ENCODE results near the gene KDM5A. TPM values are rescaled to one million over a fixed set of nuclear protein-coding genes. Genes with fewer than 3 reads are reported as not detected.

The KDM5A gene
- polyA plus RNA-seq, 2 of the 4 experiments (the other 2 are of a cell fraction): 18.8 to 42.6 TPM

GRCh38 chr12:414859-415258 is 25.7 kb upstream of the KDM5A start (continued):
- TF ChIP-seq ZFP36 (IDR thresholded peaks at IDR 0.05; ENCODE audit: borderline replicate concordance, partially characterized antibody) (no peak), HOXA7 (CRISPR knock-in tag; IDR thresholded peaks at IDR 0.05) (no peak), KDM5A (IDR thresholded peaks at IDR 0.05) (no peak), EHF (CRISPR knock-in tag; IDR thresholded peaks at IDR 0.05) (no peak), NFE2L2 (conservative IDR thresholded peaks at IDR 0.05; ENCODE audit: low read length) (no peak), FOSL2 (IDR thresholded peaks at IDR 0.05) (no peak), FOSL2 (CRISPR knock-in tag; IDR thresholded peaks at IDR 0.05) (no peak)

- peak overlapping the region; percentile 60 to 78 for H3K27ac ChIP-seq
- ChIA-PET POLR2A (interaction anchor here (2.3 kb wide), 1 partner anchor 12 kb away, joined by 19 read pairs; the partner anchor contains the start of gene KDM5A), CTCF (interaction anchor here (0.7 to 2.5 kb wide), 10 partner anchors 9 to 145 kb away, joined by 3 to 16 read pairs (median 7); partner anchors contain the start of gene KDM5A)
- no peak for FAIRE-seq
- DNase-seq (ENCODE audit: low read depth in 1 of 2, low spot score in 1 of 2): peak in 1 of 2 experiments; percentile 48
- ATAC-seq: peak in 1 of 2 experiments; percentile 50; a peak in 4 of 6 replicates
- peak overlapping the region; percentile 72 for H3K4me3 ChIP-seq
- 2% methylated on average over 8 of the region's 8 CpGs for WGBS (ENCODE audit: missing lambda C conversion rate)
- H3K4me2 ChIP-seq: peak overlapping the region; percentile 74
- H3K4me1 ChIP-seq: peaks cover 22% of the 10 kb centered on the region
- peak; percentile 29; the same call in 1 of the 3 replicates for TF ChIP-seq CTCF (IDR thresholded peaks at IDR 0.05)
- TF ChIP-seq RAD21 (conservative IDR thresholded peaks at IDR 0.05 in 1 of 2, IDR thresholded peaks at IDR 0.05 in 1 of 2): peak in 1 of 2 experiments; percentile 29; a peak in 1 of 5 replicates
- TF ChIP-seq USF2 (IDR thresholded peaks at IDR 0.05): peak; percentile 55; the same call in 1 of the 2 replicates
- no peak for TF ChIP-seq MAFK (IDR thresholded peaks at IDR 0.05; ENCODE audit: partially characterized antibody)
- 0 out of 2 replicates have a peak, but pooled peaks have one; percentile 61 for TF ChIP-seq FOSB (CRISPR knock-in tag; IDR thresholded peaks at IDR 0.05)
- no peaks in the 10 kb centered on the region for H3K9me3 ChIP-seq
These were observed 12.9 kb upstream of the KDM5A start for GRCh38 chr12:402029-402389.

- DNase-seq (ENCODE audit: low read depth in 1 of 2, low spot score in 1 of 2) (peak; percentile 78 to 95), ATAC-seq (peak; percentile 97 to 99), FAIRE-seq (peak; percentile 70)
- no peaks in the 10 kb centered on the region for H3K9me3 ChIP-seq
- H3K4me1 ChIP-seq: peaks cover 17% of the 10 kb centered on the region
- 3% methylated on average over 43 of the region's 45 CpGs for WGBS (ENCODE audit: missing lambda C conversion rate)
- H3K4me2 ChIP-seq: peak within 1 kb of the TSS; percentile 74
- POLR2A ChIA-PET: interaction anchor here (0.6 to 2.3 kb wide), 2 partner anchors 10 to 12 kb away, joined by 4 to 19 read pairs; partner anchors contain the start of gene KDM5A
- CTCF ChIA-PET: interaction anchor here (0.6 to 2.5 kb wide), 12 partner anchors 9 to 146 kb away, joined by 3 to 16 read pairs (median 5); partner anchors contain the start of gene KDM5A
- peak within 1 kb of the TSS; percentile 72 for H3K4me3 ChIP-seq
- H3K27ac ChIP-seq: peak within 1 kb of the TSS; percentile 60 to 78
- TF ChIP-seq HMGXB4 (CRISPR knock-in tag; IDR thresholded peaks at IDR 0.05; ENCODE audit: borderline replicate concordance): no peak
- TF ChIP-seq MAX (IDR thresholded peaks at IDR 0.05): peak; percentile 35
- TF ChIP-seq JUN (IDR thresholded peaks at IDR 0.05): peak in 1 of 2 experiments; percentile 61; a peak in 2 of 5 replicates
- peak; percentile 33; the same call in 1 of the 2 replicates for TF ChIP-seq E2F6 (IDR thresholded peaks at IDR 0.05; ENCODE audit: borderline replicate concordance, low read depth)
- 0 out of 2 replicates have a peak, but pooled peaks have one; percentile 7 for TF ChIP-seq PHF8 (IDR thresholded peaks at IDR 0.05; ENCODE audit: borderline replicate concordance, low read depth)
- peak; percentile 47; the same call in 1 of the 2 replicates for TF ChIP-seq GATA3 (IDR thresholded peaks at IDR 0.05; ENCODE audit: borderline replicate concordance)
- TF ChIP-seq KDM5A (IDR thresholded peaks at IDR 0.05): peak; percentile 68
- peak; percentile 95 for TF ChIP-seq REST (IDR thresholded peaks at IDR 0.05)
- peak; percentile 32; the same call in 1 of the 2 replicates for TF ChIP-seq SREBF2 (IDR thresholded peaks at IDR 0.05)
- peak; percentile 77; the same call in 1 of the 2 replicates for TF ChIP-seq MAZ (IDR thresholded peaks at IDR 0.05; ENCODE audit: borderline replicate concordance, low read depth, low read length)
- no peak for TF ChIP-seq FOXS1 (CRISPR knock-in tag; IDR thresholded peaks at IDR 0.05)
- TF ChIP-seq RFX5 (IDR thresholded peaks at IDR 0.05): peak; percentile 51; the same call in 1 of the 2 replicates
- peak; percentile 92 for TF ChIP-seq CHD2 (IDR thresholded peaks at IDR 0.05; ENCODE audit: low read length, partially characterized antibody)
These were observed 12.3 kb upstream of the KDM5A start, which contains the start of gene CCDC77 for GRCh38 chr12:401235-402028. TSS of gene CCDC77 (plus strand) at chr12:401644. CDS start at chr12:409384, 7,740 bp downstream.
